Right renal cortex interstitium (tissue), 3 donors: ENCODE measurements around the gene TVP23B. TPM values are rescaled to one million over a fixed set of nuclear protein-coding genes. Genes with fewer than 3 reads are reported as not detected.
"Not testable (repeated sequence)": the region's sequence is repeated elsewhere in the genome, so short reads cannot be mapped to it uniquely, and the experiment has no call there.

Experiments
- DNase-seq, 3 donors: peaks; one replicate each; pipeline ENCODE4 v3.0.0-alpha.2; 2013; ENCODE audit warnings: low read depth in 3 of 3, low spot score in 2 of 3
- polyA plus RNA-seq, 3 donors: library from polyadenylated mRNA; unstranded; fragments of 120-200 nt; gene quantifications; one replicate each; pipeline ENCODE4 v1.2.1, GENCODE V29; 2013; ENCODE audit not compliant: insufficient read length in 3 of 3

Gene TVP23B
- polyA plus RNA-seq, 3 donors = 49.0 to 53.9 (median 53.6) TPM

GRCh38 chr17:18786890-18787289 lies 5.9 kb downstream of the TVP23B start:
- not testable (repeated sequence) for DNase-seq

GRCh38 chr17:18791402-18791801 lies 10.4 kb downstream of the TVP23B start:
- DNase-seq = not testable (repeated sequence)

- not testable (repeated sequence) for DNase-seq
Measured at GRCh38 chr17:18794841-18795240, 13.9 kb downstream of the TVP23B start.

DNA sequence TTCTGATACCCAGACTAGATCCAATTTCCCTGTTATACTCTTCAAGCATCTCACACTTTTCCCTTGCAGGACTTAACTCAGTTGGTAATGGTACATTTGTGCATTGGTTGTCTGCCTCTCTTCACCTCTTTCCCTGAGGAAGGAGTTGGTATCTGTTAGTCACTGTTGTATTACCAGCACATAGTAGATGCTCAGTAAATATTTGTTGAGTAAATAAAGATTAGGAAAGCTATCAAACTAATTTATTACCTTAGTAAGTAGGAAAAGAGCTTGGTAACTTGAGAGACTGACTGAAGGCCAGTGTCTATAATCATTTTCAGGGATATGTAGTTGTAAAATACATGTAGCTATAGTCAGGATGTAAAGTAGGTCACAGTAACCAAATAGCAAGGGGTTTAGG lies 15.9 kb downstream of the TVP23B start:
- DNase-seq = not testable (repeated sequence)

DNA sequence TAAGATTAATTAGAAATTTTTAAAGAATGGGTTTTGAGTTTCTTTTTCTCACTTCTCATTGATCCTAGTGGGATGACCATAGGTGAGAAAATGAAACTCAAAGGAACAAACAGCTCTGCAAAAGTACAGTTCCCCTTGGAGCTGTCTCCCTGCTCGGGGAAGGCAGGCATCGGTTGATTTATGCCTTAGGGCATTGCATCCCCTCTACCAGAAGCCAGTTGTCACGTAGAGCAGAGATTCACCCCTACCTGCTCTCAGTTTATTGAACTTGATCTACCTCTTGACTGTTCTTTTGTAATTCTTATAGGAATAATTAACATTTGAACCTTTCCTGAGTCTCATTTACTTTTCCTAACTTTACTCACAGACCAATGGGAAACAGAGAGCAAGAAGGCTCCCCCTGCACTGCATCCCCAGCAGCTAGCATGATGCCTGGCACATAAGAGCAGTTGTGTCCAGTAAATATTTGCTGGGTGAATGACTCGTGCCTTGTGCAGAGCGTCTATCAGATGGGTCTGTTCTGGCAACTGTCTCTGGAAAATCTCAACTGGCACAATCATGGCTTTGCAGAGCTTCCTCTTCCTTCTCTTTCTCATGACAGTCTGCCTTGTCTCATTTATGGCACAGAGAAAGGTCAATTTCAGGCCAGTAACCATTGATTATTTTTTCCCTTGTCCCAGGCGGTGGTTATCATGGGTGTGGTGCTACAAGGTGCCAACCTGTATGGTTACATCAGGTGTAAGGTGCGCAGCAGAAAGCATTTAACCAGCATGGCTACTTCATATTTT lies 22.7 kb downstream of the TVP23B start:
- not testable (repeated sequence) for DNase-seq

DNA sequence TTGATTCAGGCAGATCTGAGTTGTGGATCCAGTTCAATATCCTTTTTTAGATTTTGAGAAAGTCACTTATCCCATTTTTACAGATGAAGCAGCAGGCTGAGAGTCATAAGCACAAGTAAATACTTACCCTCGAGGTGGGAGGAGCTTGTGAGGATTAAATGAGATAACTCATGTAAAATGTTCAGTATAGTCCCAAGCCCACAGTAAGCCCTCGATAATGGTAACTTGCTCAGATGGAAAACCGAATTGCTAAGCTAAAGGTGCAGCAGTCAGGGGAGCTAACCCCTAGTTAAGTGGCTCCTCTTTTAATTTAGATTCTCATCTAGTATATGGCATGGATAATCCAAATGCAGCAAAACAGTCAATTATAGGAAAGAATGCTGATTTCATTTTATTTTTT lies 34.9 kb downstream of the TVP23B start:
- DNase-seq = not testable (repeated sequence)

DNA sequence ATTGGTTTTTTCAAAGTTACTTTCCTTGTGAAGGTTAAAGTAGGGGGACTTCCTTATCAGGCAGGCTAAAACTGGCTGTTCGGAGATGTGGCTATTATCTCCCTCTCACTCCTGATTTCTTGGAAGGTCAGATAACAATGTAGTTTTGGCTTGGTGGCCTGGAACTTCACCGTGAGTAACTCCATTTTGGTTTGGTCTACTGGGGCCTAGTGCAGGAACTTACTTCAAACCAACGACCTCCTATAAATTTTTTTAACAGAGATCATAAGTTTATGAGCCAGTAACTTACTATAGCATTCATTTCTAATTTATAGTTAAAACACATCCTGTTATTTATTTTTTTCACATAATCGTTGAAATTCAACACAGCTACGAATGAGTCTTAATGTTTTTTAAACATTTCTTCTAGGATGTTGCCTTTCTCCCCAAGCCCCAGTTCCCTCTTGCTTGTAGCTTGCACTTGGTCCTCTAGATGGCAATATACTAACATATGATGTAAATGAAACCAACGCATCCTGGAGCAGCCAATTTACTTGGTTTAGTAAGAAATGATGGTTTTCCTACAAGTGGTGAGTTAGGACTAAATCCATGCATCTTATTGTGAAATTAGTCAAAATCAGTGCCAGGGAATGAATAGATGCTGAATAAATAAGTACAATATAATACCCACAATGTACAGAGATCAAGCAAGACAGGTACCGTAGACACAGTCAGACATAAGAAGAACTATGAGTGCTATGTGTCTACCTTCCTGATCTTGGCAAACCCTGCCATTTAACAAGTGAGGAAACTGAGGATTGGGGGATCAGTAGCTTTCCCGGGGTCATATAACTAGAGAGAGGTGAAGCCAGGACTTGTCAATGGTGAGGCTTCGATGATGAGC lies 35.7 kb downstream of the TVP23B start:
- DNase-seq = peak; percentile 14 to 27 (median 17)

- DNase-seq = not testable (repeated sequence)
Measured at GRCh38 chr17:18821430-18821829, 40.4 kb downstream of the TVP23B start.

- DNase-seq = not testable (repeated sequence)
Measured at GRCh38 chr17:18827613-18828012, 46.6 kb downstream of the TVP23B start.

- no peak for DNase-seq
Measured at GRCh38 chr17:18848501-18848900, 67.5 kb downstream of the TVP23B start.

- DNase-seq = no peak
Measured at GRCh38 chr17:18850679-18851078, 69.7 kb downstream of the TVP23B start.

DNA sequence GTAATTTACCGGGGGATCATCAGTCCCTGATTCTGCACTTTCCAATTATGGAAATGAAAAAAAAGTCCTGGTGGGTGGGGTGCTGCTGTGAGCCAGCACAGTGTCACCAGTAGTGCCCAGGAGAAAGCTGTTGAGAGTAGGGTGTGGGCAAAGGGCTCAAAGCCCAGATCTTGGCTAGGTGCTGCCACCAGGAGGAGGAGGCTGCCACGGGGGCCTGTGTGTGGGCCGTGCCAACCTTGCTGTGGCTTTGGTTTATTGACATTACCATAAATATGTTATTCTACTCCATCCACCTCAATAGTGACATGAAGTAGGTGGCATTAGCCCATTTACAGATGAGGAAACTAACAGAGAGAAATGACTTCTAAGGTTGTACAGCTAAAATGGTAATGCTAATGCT lies 70.2 kb downstream of the TVP23B start:
- no peak for DNase-seq

DNA sequence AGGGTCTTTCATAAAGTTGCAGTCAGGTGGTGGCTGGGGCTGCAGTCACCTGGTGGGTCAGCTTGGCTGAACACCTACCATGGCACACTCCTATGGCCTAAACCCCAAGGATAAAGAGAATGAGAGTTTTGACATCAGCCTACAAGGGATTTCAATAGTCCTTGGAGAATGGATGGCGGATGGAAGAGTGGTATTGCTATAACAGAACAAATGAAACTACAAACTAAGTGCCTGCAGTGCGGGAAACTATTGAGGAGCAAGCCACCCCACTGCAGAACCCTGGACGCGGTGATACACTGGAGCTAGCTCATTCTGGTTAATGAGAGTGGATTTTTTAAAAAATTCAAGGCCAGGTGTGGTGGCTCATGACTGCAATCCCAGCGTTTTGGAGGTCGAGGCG lies 74.0 kb downstream of the TVP23B start:
- DNase-seq = no peak

DNA sequence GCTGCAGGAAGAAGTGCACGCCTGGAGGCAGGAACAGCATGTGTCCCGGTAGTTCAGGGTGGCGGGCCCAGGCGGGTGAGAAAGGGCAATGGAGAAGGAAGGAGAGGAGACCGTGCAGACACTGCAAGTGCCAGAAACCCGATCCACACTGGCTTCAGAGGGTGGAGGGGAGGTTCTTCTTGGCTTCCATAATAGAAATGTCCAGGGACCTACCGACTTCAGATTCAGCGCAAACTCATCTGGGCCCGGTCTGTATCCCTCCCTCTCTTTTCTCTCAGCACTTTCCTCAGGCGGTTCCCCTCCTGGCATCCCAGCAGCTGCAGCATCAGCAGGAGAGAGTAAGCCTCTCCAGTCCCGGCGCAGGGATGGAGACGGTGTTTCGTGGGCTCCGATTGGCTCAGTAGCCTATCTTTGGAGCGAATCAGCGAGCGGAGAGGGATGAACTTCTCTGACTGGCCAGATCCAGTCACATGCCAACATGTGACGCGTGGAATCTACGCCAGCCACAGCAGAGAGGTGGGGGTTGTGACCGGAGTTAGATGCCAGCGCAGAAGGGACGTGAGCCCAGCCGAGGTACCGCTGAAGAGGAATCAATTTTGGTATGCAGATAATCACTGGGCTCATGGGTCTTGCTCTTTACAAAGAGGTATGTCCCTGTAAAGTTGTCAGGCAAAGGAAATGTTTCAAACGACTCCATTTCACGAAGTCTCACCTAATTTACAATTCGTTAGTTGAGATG lies 75.0 kb downstream of the TVP23B start:
- peak; percentile 86 to 95 (median 88) for DNase-seq

Other genes with a start within 250 kb of the TVP23B start
- not detected for gene TBC1D28, start 136.8 kb upstream of the TVP23B start, polyA plus RNA-seq
- 1 to 10 TPM; 4.5 to 5.6 (median 5.4) TPM for gene FOXO3B, start 98.9 kb upstream of the TVP23B start, polyA plus RNA-seq
- gene FBXW10, start 37.1 kb upstream of the TVP23B start, polyA plus RNA-seq = under 1 TPM; 0.58 to 0.94 (median 0.74) TPM
- 10 to 100 TPM; 60.6 to 61.4 (median 61.2) TPM for gene PRPSAP2, start 76.9 kb downstream of the TVP23B start, polyA plus RNA-seq
- gene SLC5A10, start 171.0 kb downstream of the TVP23B start, polyA plus RNA-seq = under 1 TPM; 0.18 to 0.54 (median 0.42) TPM
- gene FAM83G, start 223.6 kb downstream of the TVP23B start, polyA plus RNA-seq = 1 to 10 TPM; 5.8 to 7.1 (median 5.9) TPM